ENCODE data around the gene IDS.

GRCh38 chrX:149528381-149528780, 23.3 kb upstream of the IDS start:
- TF ChIP-seq, protein P1, sequence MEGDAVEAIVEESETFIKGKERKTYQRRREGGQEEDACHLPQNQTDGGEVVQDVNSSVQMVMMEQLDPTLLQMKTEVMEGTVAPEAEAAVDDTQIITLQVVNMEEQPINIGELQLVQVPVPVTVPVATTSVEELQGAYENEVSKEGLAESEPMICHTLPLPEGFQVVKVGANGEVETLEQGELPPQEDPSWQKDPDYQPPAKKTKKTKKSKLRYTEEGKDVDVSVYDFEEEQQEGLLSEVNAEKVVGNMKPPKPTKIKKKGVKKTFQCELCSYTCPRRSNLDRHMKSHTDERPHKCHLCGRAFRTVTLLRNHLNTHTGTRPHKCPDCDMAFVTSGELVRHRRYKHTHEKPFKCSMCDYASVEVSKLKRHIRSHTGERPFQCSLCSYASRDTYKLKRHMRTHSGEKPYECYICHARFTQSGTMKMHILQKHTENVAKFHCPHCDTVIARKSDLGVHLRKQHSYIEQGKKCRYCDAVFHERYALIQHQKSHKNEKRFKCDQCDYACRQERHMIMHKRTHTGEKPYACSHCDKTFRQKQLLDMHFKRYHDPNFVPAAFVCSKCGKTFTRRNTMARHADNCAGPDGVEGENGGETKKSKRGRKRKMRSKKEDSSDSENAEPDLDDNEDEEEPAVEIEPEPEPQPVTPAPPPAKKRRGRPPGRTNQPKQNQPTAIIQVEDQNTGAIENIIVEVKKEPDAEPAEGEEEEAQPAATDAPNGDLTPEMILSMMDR (IDR thresholded peaks at IDR 0.05; ENCODE audit: insufficient read depth, low read length): no peak
- TF ChIP-seq SPI1 (IDR thresholded peaks at IDR 0.05; ENCODE audit: borderline replicate concordance, low read depth) (no peak), POLR2AphosphoS5 (IDR thresholded peaks at IDR 0.05; ENCODE audit: low read depth) (no peak), GABPA (IDR thresholded peaks at IDR 0.05; ENCODE audit: low read depth) (no peak)
- TF ChIP-seq, protein P2, sequence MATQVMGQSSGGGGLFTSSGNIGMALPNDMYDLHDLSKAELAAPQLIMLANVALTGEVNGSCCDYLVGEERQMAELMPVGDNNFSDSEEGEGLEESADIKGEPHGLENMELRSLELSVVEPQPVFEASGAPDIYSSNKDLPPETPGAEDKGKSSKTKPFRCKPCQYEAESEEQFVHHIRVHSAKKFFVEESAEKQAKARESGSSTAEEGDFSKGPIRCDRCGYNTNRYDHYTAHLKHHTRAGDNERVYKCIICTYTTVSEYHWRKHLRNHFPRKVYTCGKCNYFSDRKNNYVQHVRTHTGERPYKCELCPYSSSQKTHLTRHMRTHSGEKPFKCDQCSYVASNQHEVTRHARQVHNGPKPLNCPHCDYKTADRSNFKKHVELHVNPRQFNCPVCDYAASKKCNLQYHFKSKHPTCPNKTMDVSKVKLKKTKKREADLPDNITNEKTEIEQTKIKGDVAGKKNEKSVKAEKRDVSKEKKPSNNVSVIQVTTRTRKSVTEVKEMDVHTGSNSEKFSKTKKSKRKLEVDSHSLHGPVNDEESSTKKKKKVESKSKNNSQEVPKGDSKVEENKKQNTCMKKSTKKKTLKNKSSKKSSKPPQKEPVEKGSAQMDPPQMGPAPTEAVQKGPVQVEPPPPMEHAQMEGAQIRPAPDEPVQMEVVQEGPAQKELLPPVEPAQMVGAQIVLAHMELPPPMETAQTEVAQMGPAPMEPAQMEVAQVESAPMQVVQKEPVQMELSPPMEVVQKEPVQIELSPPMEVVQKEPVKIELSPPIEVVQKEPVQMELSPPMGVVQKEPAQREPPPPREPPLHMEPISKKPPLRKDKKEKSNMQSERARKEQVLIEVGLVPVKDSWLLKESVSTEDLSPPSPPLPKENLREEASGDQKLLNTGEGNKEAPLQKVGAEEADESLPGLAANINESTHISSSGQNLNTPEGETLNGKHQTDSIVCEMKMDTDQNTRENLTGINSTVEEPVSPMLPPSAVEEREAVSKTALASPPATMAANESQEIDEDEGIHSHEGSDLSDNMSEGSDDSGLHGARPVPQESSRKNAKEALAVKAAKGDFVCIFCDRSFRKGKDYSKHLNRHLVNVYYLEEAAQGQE (IDR thresholded peaks at IDR 0.05; ENCODE audit: insufficient replicate concordance, low read depth): no peak

Data from HL-60 (cell line).